HL-60/S4 treated with retinoic acid at 250 ng/mL for 4 days and 3 days (cell line): Measurements from ENCODE around the gene MED9.

Experiments
- in situ Hi-C: fragments of 300-500 bp; cut with MboI; formaldehyde crosslinking; loops from 2 replicates; pipeline ENCODE4 v1.7.0; 2022; ENCODE audit warnings: low sequenced_read_pairs

MED9 gene

GRCh38 chr17:17487998-17488397 lies 11.2 kb downstream of the MED9 start:
- in situ Hi-C loops = no loop called here

GRCh38 chr17:17491031-17491471 lies 14.3 kb downstream of the MED9 start:
- in situ Hi-C loops = no loop called here

- in situ Hi-C loops = no loop called here
These were observed 14.8 kb downstream of the MED9 start for GRCh38 chr17:17491546-17491988.

- in situ Hi-C loops = no loop called here
These were observed 15.3 kb downstream of the MED9 start for GRCh38 chr17:17492085-17492484.

GRCh38 chr17:17492571-17492970 lies 15.8 kb downstream of the MED9 start:
- in situ Hi-C loops = no loop called here

- in situ Hi-C loops = no loop called here
These were observed 16.6 kb downstream of the MED9 start for GRCh38 chr17:17493249-17493985.

- in situ Hi-C loops = no loop called here
These were observed 17.2 kb downstream of the MED9 start for GRCh38 chr17:17493986-17494466.

GRCh38 chr17:17494499-17494869 lies 17.7 kb downstream of the MED9 start:
- in situ Hi-C loops = no loop called here

GRCh38 chr17:17494870-17495535 lies 18.2 kb downstream of the MED9 start:
- in situ Hi-C loops = no loop called here

- in situ Hi-C loops = no loop called here
These were observed 18.9 kb downstream of the MED9 start for GRCh38 chr17:17495536-17496188.

GRCh38 chr17:17496189-17497064 lies 19.6 kb downstream of the MED9 start, which contains the start of gene RASD1:
Gene RASD1, minus strand, starts transcription at chr17:17496395. Its CDS starts 214 bp downstream, at chr17:17496181.
- in situ Hi-C loops = no loop called here

- in situ Hi-C loops = no loop called here
These were observed 20.5 kb downstream of the MED9 start for GRCh38 chr17:17497065-17497844.

GRCh38 chr17:17497845-17498520 lies 21.2 kb downstream of the MED9 start:
- in situ Hi-C loops = no loop called here

- in situ Hi-C loops = no loop called here
These were observed 22.0 kb downstream of the MED9 start for GRCh38 chr17:17498606-17499301.

- in situ Hi-C loops = no loop called here
These were observed 22.8 kb downstream of the MED9 start for GRCh38 chr17:17499402-17500145.

GRCh38 chr17:17500999-17501605 lies 24.3 kb downstream of the MED9 start:
- in situ Hi-C loops = no loop called here

- in situ Hi-C loops = no loop called here
These were observed 26.2 kb downstream of the MED9 start for GRCh38 chr17:17502741-17503565.
